NT2/D1 (cell line): Measurements from ENCODE around the gene DAPK2.

ENCODE experiments used
- SUZ12 ChIP-seq: IDR thresholded peaks from 2 replicates; pipeline ENCODE4 v1.6.1; 2011; ENCODE audit not compliant: insufficient read length, insufficient read depth; ENCODE audit errors: extremely low read depth
- YY1 ChIP-seq: IDR thresholded peaks from 2 replicates; pipeline ENCODE4 v1.6.1; 2011; ENCODE audit not compliant: insufficient read length, insufficient read depth
- ZNF274 ChIP-seq: IDR thresholded peaks from 2 replicates; pipeline ENCODE4 v1.6.1; 2011; ENCODE audit warnings: mild to moderate bottlenecking, low read depth, low read length

DNA sequence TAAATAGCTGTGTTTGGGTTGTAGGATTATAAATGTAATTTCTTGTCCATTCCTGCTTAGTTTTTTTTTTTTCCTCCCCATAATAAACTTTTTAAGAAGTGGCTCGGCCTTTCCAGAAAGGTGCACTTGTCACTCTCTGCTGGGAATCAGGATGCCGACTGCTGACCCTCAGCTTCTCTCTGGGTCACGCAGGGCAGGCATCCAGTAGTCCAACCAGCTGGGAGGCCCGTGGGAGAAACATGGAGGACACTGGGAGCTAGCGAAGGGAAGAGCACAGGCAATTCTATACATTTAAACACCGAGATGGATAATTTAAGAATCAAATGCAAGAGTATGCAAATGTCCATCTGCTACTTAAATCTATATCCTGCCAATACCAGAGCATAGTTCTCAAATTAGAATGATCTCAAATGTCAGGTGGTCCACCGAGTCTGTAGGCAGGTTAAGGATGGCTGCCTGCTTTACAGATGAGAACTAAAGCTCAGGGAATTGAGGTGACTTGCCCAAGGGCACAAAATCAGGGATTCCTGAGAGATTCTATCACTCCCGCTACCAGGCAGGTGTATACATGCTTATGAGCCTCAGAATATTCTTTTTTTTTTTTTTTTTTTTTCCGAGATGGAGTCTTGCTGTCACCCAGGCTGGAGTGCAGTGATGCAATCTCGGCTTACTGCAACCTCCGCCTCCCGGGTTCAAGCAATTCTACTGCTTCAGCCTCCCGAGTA, 64.5 kb downstream of the DAPK2 start:
- TF ChIP-seq YY1 (no peak), SUZ12 (no peak), ZNF274 (no peak)
